GM19238 (cell line): Measurements from ENCODE around the gene PARP1.
"Not testable (repeated sequence)": the region's sequence is repeated elsewhere in the genome, so short reads cannot be mapped to it uniquely, and the experiment has no call there.

Source experiments
- DNase-seq: peaks from one replicate; pipeline ENCODE4 v3.0.0; 2011; ENCODE audit warnings: low spot score; ENCODE audit not compliant: insufficient read length

PARP1 gene

DNA sequence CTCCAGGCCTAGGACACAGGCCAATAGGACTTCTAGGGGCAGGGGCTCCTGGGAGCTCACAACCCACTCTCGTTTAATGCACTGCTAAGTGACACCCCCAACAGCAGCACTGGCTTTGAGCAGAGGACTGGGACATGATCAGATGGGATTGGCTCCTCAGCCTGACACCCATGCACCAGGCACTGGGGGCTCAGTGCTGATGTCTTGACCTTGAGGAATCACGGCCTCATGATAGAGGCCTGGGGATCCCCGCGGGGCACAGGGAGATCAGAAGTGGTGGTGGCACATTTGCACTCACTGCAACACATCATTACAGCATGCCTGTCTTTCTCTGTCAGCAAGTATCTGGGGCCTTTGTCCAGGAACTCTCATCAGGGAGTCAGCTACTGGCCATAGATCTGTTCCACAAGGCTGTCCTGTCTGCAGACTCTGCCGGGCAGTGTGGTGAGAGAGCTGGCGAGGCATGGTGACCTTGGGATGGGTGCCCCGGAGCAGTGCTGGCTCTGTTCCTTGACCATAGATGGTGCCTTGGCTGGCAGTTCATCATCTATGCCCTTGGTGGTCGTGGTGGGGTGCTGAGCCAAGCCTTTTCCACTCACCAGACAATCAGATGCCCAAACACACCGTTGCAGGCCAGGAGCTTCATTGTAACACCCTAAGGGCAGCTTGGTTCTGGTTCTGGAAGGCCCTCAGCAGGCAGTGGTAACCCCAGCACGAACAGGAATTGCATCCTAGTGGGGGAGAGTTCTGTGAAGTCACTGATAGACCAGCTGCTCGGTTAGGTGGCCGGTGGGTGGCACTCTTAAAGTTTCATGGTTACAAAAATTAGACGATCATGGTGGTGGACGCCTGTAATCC is 22.2 kb upstream of the PARP1 start:
- DNase-seq, result no peak

DNA sequence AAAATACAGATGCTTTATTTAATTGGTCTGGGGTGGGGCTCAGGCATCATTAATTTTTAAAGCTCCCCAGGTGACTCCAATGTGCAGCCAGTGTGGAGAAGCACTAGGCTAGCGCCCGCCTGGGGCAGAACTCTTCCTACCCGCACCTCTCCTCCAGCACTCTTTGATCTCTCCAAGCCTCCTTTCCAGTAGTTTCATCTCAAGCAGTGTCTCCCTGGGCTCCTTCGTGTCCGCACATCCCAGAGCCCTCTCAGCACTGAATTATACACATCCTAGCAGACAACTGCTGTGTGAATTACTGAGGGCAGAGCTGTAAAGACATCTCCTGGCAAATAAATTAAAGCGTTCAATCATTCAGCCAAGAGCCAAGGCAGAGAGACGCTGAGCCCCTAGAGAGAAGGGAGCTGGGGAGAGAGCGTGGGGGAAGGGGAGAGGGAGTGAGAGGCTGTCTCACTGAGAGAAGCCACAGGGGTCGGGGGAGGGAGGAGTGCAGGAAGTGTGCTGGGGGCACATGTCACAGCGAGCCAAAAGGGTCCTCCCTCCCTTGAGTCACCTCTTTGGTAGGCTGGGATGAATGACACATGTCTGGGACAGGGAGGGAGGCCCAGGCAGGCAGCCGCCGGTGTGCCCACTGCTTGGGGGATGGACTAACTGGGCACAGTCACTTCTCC is 21.0 kb upstream of the PARP1 start:
- DNase-seq, result no peak

- DNase-seq, result no peak
Measured at GRCh38 chr1:226428348-226428747, 20.5 kb upstream of the PARP1 start.

- no peak for DNase-seq
Measured at GRCh38 chr1:226427131-226427530, 19.2 kb upstream of the PARP1 start.

- not testable (repeated sequence) for DNase-seq
Measured at GRCh38 chr1:226426395-226426794, 18.5 kb upstream of the PARP1 start.

GRCh38 chr1:226425431-226426031 is 17.6 kb upstream of the PARP1 start:
- DNase-seq, result no peak

DNA sequence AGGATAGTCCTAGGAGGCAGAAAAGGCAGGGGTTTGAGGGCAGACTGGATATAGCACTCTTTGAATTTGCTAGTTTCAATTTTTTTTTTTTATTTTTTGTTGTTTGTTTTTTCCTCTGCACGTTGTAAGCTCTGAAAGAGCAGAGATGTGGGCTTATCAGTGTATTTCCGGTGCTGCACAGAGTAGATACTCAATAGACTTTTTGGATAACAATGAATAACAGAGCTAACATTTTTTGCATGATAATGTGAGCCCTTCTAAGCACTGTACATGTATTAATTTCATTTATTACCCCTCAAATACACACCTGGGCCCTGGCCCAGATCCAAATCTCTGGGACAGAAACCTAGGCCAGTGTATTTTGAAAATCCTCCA is 17.1 kb upstream of the PARP1 start:
- DNase-seq, result no peak

DNA sequence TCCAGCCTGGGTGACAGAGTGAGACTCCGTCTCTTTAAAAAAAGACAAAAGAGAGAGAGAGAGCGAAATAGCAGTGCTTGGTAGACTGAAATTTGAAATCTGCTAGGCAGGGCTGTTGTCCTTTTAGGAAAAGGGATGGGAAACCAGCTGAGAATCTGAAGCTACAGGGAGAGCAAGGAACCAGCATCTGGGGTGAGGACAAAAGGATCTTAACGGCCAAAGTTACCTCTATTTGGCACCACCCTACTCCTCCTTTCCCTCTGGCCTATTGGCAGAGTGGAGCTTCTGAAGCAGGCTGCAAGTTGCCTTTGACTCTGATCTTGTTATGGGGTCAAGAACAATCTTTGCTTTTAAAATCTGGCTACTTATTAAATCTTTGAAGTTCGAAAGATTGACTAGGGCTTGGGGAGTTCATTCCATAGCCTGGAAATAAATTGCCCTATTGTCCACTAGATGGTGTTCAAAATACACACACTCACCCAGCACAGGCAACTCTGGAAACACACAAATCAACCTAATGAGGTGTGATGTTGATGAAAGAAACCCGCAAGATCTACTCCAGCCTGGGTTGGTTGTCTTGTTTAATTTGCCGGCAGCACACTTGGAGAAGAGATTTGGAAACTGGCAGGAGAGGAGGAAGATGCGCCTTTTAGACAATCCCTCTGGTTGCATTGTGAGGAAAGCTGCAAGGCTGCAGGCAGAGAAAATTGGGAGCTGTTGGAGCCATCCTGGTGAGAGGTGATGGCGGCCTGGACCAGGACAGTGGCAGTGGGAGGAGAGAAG is 16.5 kb upstream of the PARP1 start:
- DNase-seq, result no peak

DNA sequence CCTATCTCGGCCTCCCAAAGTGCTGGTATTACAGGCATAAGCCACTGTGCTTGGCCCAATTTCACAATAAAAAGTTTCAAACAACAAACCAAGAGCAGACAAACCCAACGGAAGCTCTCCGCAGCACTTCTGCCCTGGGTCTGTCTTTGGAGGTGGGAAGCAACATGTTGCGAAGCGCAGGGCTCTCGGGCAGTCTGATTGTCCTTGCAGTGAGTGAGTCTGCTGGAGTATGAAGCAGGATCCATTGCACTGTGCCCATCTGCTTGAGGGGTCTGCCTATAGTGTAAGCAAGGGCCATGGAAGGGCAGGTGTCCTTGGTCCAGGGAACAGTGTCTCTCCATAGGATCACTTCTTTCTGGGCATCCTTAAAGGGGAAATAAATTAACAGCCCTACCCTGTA is 14.6 kb upstream of the PARP1 start:
- DNase-seq, result no peak

- no peak for DNase-seq
Measured at GRCh38 chr1:226420897-226421296, 13.0 kb upstream of the PARP1 start.

DNA sequence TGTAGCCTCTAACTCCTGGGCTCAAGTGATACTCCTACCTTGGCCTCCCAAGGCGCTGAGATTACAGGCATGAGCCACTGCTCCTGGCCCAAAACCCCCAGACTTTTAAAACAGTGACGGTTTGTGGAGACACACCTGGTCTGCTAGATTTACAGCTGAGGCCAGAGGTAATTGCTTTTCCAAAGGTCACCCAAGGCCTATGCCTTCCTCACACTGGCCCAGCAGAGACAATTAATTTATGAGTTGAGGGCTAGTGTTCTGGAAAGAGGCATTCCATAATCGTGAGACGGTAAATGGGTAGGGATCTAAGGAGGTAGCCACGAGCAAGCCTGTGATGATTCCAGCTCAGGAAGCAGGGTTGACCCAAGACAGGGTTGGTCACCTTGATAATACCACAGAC is 12.4 kb upstream of the PARP1 start:
- no peak for DNase-seq

DNA sequence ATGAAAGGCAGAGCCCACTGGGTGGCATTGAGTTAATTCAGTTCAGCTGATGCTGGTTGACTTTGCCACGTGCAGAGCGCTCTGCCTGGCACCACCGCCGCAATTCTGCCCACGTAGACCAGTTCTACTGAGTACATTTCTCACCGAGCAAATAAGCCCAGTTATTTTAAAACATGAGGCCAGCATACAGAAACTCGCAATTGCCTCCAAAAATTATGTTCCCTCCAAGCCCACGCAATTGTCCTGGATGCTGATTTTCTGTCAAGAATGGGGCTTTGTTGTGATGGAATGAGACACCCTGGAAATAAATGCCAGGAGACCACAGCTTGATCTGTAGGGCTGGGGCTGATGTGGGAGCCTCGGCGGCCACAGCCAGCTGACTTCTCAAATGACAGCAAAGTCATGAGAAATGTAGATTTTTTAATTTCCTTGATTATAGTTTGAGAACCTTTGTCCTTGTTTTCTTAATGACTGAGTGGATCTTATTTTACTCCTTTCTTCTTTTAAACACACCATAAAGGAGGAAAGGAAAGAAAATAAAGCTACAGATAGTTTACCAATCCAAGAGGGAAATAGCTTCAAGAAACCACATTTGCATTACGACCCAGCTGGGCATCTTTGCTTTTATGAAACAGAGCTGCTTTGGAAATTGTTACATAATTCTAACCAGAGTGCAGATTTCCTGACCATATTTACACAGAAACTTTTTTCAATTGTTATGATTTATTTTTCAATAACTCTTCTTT is 11.6 kb upstream of the PARP1 start:
- no peak for DNase-seq

GRCh38 chr1:226417830-226418546 is 10.1 kb upstream of the PARP1 start:
- DNase-seq, result no peak

GRCh38 chr1:226417350-226417749 is 9.5 kb upstream of the PARP1 start:
- no peak for DNase-seq

GRCh38 chr1:226414098-226414698 is 6.3 kb upstream of the PARP1 start:
- DNase-seq, result no peak

GRCh38 chr1:226411619-226412018 is 3.7 kb upstream of the PARP1 start:
- DNase-seq, result no peak

DNA sequence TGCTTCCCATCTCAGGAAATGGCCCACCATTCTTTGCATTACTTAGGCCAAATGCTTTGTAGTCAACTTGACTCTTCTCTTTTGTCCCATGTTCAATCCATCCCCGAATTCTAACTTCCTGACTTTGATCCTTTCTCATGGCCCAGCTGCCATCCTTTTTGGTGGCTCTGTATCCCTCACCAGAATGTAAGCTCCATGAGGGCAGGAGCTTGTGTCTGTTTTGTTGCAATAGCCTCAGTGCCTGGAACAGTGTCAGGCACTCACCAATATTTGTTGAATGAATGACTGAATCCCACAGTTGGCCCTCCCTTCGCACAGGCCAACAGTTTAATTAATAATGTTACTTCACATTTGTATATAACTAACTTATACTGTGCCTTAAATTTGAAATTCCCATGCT is 3.1 kb upstream of the PARP1 start:
- DNase-seq, result no peak

GRCh38 chr1:226409392-226409791 is 1.5 kb upstream of the PARP1 start:
- no peak for DNase-seq

- no peak for DNase-seq
Measured at GRCh38 chr1:226408285-226409184, 642 bp upstream of the PARP1 start.
